Glutamatergic neuron (in vitro differentiated cells): ENCODE measurements around the gene SLC35F3. TPM values are rescaled to one million over a fixed set of nuclear protein-coding genes. Genes with fewer than 3 reads are reported as not detected.
"Not testable (repeated sequence)": the region's sequence is repeated elsewhere in the genome, so short reads cannot be mapped to it uniquely, and the experiment has no call there.

Experiments
- DNase-seq: peaks from one replicate; pipeline ENCODE4 v3.0.0; 2022
- H3K27ac Mint-ChIP-seq: one replicate; pipeline ENCODE4 v1.8.0; 2020; ENCODE audit warnings: mild to moderate bottlenecking, mixed read lengths, inconsistent platforms; ENCODE audit not compliant: unreplicated experiment
- H3K27me3 Mint-ChIP-seq: one replicate; pipeline ENCODE4 v1.8.0; 2020; ENCODE audit warnings: mild to moderate bottlenecking, moderate library complexity, mixed read lengths, inconsistent platforms; ENCODE audit not compliant: unreplicated experiment
- H3K36me3 Mint-ChIP-seq: one replicate; pipeline ENCODE4 v1.8.0; 2020; ENCODE audit warnings: mild to moderate bottlenecking, mixed read lengths, inconsistent platforms; ENCODE audit not compliant: unreplicated experiment
- H3K4me1 Mint-ChIP-seq: one replicate; pipeline ENCODE4 v1.8.0; 2020; ENCODE audit warnings: mild to moderate bottlenecking, low read depth, mixed read lengths, inconsistent platforms; ENCODE audit not compliant: unreplicated experiment
- H3K4me3 Mint-ChIP-seq: one replicate; pipeline ENCODE4 v1.8.0; 2020; ENCODE audit warnings: mild to moderate bottlenecking, mixed read lengths, inconsistent platforms; ENCODE audit not compliant: unreplicated experiment
- H3K9me3 Mint-ChIP-seq: one replicate; pipeline ENCODE4 v1.8.0; 2020; ENCODE audit warnings: mild to moderate bottlenecking, moderate library complexity, mixed read lengths, inconsistent platforms; ENCODE audit not compliant: unreplicated experiment
- CTCF ChIP-seq: fragments of 200-600 bp; sonication (generic); IDR thresholded peaks from one replicate; pipeline ENCODE4 v1.5.0; 2021; ENCODE audit not compliant: partially characterized antibody, unreplicated experiment
- total RNA-seq: library from RNA; stranded (reverse); fragmentation: NEBNext Ultra II Directional; extraction: Animal tissue kit (Norgen Biotek cat#: 25700); gene quantifications from one replicate; pipeline ENCODE4 v1.2.1, GENCODE V29; 2021; ENCODE audit not compliant: unreplicated experiment

Gene SLC35F3
- total RNA-seq, 1 donor from 2014 or later = 0.98 TPM

- no peak for TF ChIP-seq CTCF
- H3K36me3 Mint-ChIP-seq = no peaks in the 10 kb centered on the region
- no peak overlapping the region for H3K4me3 Mint-ChIP-seq
- H3K4me1 Mint-ChIP-seq = peaks cover 12% of the 10 kb centered on the region
- DNase-seq = no peak
- H3K9me3 Mint-ChIP-seq = peaks cover 4% of the 10 kb centered on the region
- peaks cover 2% of the 10 kb centered on the region for H3K27me3 Mint-ChIP-seq
- no peak overlapping the region for H3K27ac Mint-ChIP-seq
Observed at GRCh38 chr1:234241941-234242490, 337.5 kb downstream of the SLC35F3 start.

DNA sequence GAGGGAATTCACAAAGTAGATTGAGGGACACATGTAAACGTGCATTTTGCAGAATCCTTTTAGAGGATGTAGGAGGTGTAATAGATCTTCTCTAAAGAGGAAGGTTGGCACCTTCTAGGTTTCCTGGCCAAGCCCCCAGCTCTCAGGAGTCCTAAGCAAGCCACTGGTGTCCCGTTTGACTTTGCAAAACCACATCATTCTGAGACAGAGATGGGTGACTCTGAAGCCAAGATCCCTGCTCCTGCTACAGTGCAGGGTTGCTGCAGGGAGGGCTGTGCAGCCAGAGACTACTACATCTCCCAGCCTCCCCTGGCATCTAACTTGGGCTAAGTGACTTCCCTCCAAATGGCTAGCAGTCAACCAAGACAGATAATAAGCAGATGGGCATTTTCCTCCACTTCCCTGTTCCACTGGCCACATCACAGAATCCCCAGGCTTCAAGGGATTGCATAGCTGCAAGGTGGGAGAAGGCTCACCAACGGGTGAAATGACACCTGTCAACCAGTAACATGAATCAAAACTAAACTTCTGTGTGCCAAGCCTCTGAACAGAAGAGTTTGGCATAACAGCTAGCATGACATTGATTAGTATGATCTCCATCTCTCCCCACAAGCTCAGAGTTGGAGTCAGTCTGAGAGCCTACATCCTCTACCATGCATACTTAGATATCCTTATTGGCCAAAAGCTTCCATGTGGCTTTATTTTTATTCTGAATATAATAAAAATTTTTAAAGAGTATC is 339.2 kb downstream of the SLC35F3 start:
- H3K36me3 Mint-ChIP-seq = no peaks in the 10 kb centered on the region
- no peak for DNase-seq
- peaks cover 2% of the 10 kb centered on the region for H3K27me3 Mint-ChIP-seq
- H3K27ac Mint-ChIP-seq = no peak overlapping the region
- peaks cover 8% of the 10 kb centered on the region for H3K9me3 Mint-ChIP-seq
- TF ChIP-seq CTCF = no peak
- peaks cover 4% of the 10 kb centered on the region for H3K4me1 Mint-ChIP-seq
- H3K4me3 Mint-ChIP-seq = no peak overlapping the region

GRCh38 chr1:234244482-234244881 is 340.0 kb downstream of the SLC35F3 start:
- peaks cover 8% of the 10 kb centered on the region for H3K9me3 Mint-ChIP-seq
- H3K27me3 Mint-ChIP-seq = peaks cover 2% of the 10 kb centered on the region
- no peak for TF ChIP-seq CTCF
- no peak for DNase-seq
- no peaks in the 10 kb centered on the region for H3K36me3 Mint-ChIP-seq
- peaks cover 4% of the 10 kb centered on the region for H3K4me1 Mint-ChIP-seq
- no peak overlapping the region for H3K27ac Mint-ChIP-seq
- H3K4me3 Mint-ChIP-seq = no peak overlapping the region

GRCh38 chr1:234246638-234247116 is 342.2 kb downstream of the SLC35F3 start:
- no peak for DNase-seq
- H3K4me1 Mint-ChIP-seq = peaks cover 4% of the 10 kb centered on the region
- H3K9me3 Mint-ChIP-seq = peaks cover 8% of the 10 kb centered on the region
- H3K4me3 Mint-ChIP-seq = no peak overlapping the region
- H3K27me3 Mint-ChIP-seq = peaks cover 2% of the 10 kb centered on the region
- no peak overlapping the region for H3K27ac Mint-ChIP-seq
- TF ChIP-seq CTCF = no peak
- no peaks in the 10 kb centered on the region for H3K36me3 Mint-ChIP-seq

- not testable (repeated sequence) for H3K27ac Mint-ChIP-seq, H3K9me3 Mint-ChIP-seq, H3K4me3 Mint-ChIP-seq, DNase-seq, H3K27me3 Mint-ChIP-seq, H3K4me1 Mint-ChIP-seq, H3K36me3 Mint-ChIP-seq
Observed at GRCh38 chr1:234247746-234248145, 343.3 kb downstream of the SLC35F3 start.
